Ectodermal cell (in vitro differentiated cells): ENCODE data around the gene PPL.

Source experiments
- H3K27ac ChIP-seq: 2 replicates; pipeline ENCODE4 v1.7.0; 2013; ENCODE audit warnings: mild to moderate bottlenecking, low read depth, low read length; ENCODE audit not compliant: insufficient read depth, poor library complexity, severe bottlenecking
- H3K27me3 ChIP-seq: 2 replicates; pipeline ENCODE4 v1.7.0; 2013; ENCODE audit warnings: mild to moderate bottlenecking, low read length; ENCODE audit not compliant: insufficient read depth, control insufficient read depth, poor library complexity, severe bottlenecking
- H3K36me3 ChIP-seq: one replicate; pipeline ENCODE4 v1.7.0; 2013; ENCODE audit warnings: low read length; ENCODE audit not compliant: control insufficient read depth, insufficient read depth
- H3K4me1 ChIP-seq: one replicate; pipeline ENCODE4 v1.7.0; 2013; ENCODE audit warnings: low read length; ENCODE audit not compliant: control insufficient read depth, insufficient read depth
- H3K4me3 ChIP-seq: 2 replicates; pipeline ENCODE4 v1.7.0; 2013; ENCODE audit warnings: low read depth, low read length, control low read depth; ENCODE audit not compliant: insufficient read depth
- H3K9me3 ChIP-seq: 2 replicates; pipeline ENCODE4 v1.7.0; 2013; ENCODE audit warnings: mild to moderate bottlenecking, low read length, moderate library complexity; ENCODE audit not compliant: control insufficient read depth
- WGBS, 2 experiments: methylation state at CpG; one replicate each; pipeline ENCODE4 v1.1.7; 2013; ENCODE audit warnings: missing lambda C conversion rate in 2 of 2; 5-methylcytosine and 5-hydroxymethylcytosine counted together

The PPL gene

GRCh38 chr16:4866586-4866985 is 70.4 kb downstream of the PPL start:
- Histone ChIP-seq H3K9me3 (no peaks in the 10 kb centered on the region), H3K27ac (no peak overlapping the region), H3K27me3 (no peaks in the 10 kb centered on the region), H3K4me3 (no peak overlapping the region), H3K4me1 (no peaks in the 10 kb centered on the region), H3K36me3 (peaks cover 27% of the 10 kb centered on the region)
- WGBS, 2 experiments: 93 to 96% methylated on average over 12 of the region's 12 CpGs

- no peak overlapping the region for H3K27ac ChIP-seq
- WGBS, 2 experiments: 93 to 96% methylated on average over 13 of the region's 13 CpGs
- H3K9me3 ChIP-seq: no peaks in the 10 kb centered on the region
- H3K4me1 ChIP-seq: no peaks in the 10 kb centered on the region
- H3K36me3 ChIP-seq: peaks cover 27% of the 10 kb centered on the region
- H3K4me3 ChIP-seq: no peak overlapping the region
- no peaks in the 10 kb centered on the region for H3K27me3 ChIP-seq
Measured at GRCh38 chr16:4865231-4865860, 71.6 kb downstream of the PPL start.

- Histone ChIP-seq H3K4me1 (no peaks in the 10 kb centered on the region), H3K36me3 (peaks cover 28% of the 10 kb centered on the region)
Measured at GRCh38 chr16:4864728-4865127, 72.2 kb downstream of the PPL start.

GRCh38 chr16:4862639-4863038 is 74.3 kb downstream of the PPL start:
- Histone ChIP-seq H3K4me3 (no peak overlapping the region), H3K9me3 (no peaks in the 10 kb centered on the region), H3K27ac (no peak overlapping the region), H3K4me1 (no peaks in the 10 kb centered on the region), H3K27me3 (no peaks in the 10 kb centered on the region), H3K36me3 (peaks cover 32% of the 10 kb centered on the region)
- 93 to 95% methylated on average over 4 to 5 of the region's 5 CpGs for WGBS, 2 experiments

More at GRCh38 chr16:4864728-4865127, 72.2 kb downstream of the PPL start:
- H3K27me3 ChIP-seq: no peaks in the 10 kb centered on the region
- H3K4me3 ChIP-seq: no peak overlapping the region
- H3K9me3 ChIP-seq: no peaks in the 10 kb centered on the region
- WGBS, 2 experiments: 94% methylated on average over 3 of the region's 3 CpGs; no CpG with 5 or more reads in 1 of the 2 experiments
- H3K27ac ChIP-seq: no peak overlapping the region

GRCh38 chr16:4860727-4861342 is 76.1 kb downstream of the PPL start:
- WGBS, 2 experiments: 95% methylated on average over 14 of the region's 14 CpGs
- H3K36me3 ChIP-seq: peaks cover 39% of the 10 kb centered on the region
- no peaks in the 10 kb centered on the region for H3K9me3 ChIP-seq
- no peak overlapping the region for H3K27ac ChIP-seq
- H3K27me3 ChIP-seq: no peaks in the 10 kb centered on the region
- no peak overlapping the region for H3K4me3 ChIP-seq
- no peaks in the 10 kb centered on the region for H3K4me1 ChIP-seq

GRCh38 chr16:4859900-4860255 is 77.1 kb downstream of the PPL start:
- Histone ChIP-seq H3K27me3 (no peaks in the 10 kb centered on the region), H3K9me3 (no peaks in the 10 kb centered on the region), H3K4me3 (no peak overlapping the region), H3K36me3 (peaks cover 39% of the 10 kb centered on the region), H3K27ac (no peak overlapping the region), H3K4me1 (no peaks in the 10 kb centered on the region)
- WGBS, 2 experiments: 92 to 95% methylated on average over 10 of the region's 10 CpGs

- Histone ChIP-seq H3K4me3 (no peak overlapping the region), H3K4me1 (no peaks in the 10 kb centered on the region), H3K27me3 (no peaks in the 10 kb centered on the region), H3K27ac (no peak overlapping the region), H3K9me3 (no peaks in the 10 kb centered on the region), H3K36me3 (peaks cover 39% of the 10 kb centered on the region)
- 95 to 96% methylated on average over 17 of the region's 17 CpGs for WGBS, 2 experiments
Measured at GRCh38 chr16:4859190-4859899, 77.6 kb downstream of the PPL start.

GRCh38 chr16:4855804-4856203 is 81.1 kb downstream of the PPL start:
- Histone ChIP-seq H3K9me3 (no peaks in the 10 kb centered on the region), H3K4me1 (no peaks in the 10 kb centered on the region), H3K27me3 (no peaks in the 10 kb centered on the region), H3K4me3 (no peak overlapping the region), H3K27ac (no peak overlapping the region), H3K36me3 (peaks cover 45% of the 10 kb centered on the region)
- WGBS, 2 experiments: 92 to 94% methylated on average over 2 of the region's 2 CpGs

- H3K36me3 ChIP-seq: peaks cover 40% of the 10 kb centered on the region
- H3K4me3 ChIP-seq: no peak overlapping the region
- H3K27me3 ChIP-seq: no peaks in the 10 kb centered on the region
- H3K4me1 ChIP-seq: peaks cover under 1% of the 10 kb centered on the region
- no peaks in the 10 kb centered on the region for H3K9me3 ChIP-seq
- H3K27ac ChIP-seq: no peak overlapping the region
- WGBS, 2 experiments: 89 to 94% methylated on average over 5 of the region's 5 CpGs
Measured at GRCh38 chr16:4855371-4855770, 81.6 kb downstream of the PPL start.

- Histone ChIP-seq H3K27ac (no peak overlapping the region), H3K4me3 (no peak overlapping the region), H3K9me3 (no peaks in the 10 kb centered on the region), H3K27me3 (no peaks in the 10 kb centered on the region), H3K36me3 (peaks cover 18% of the 10 kb centered on the region), H3K4me1 (peaks cover 5% of the 10 kb centered on the region)
- WGBS, 2 experiments: 95 to 96% methylated on average over 1 of the region's 1 CpG
Measured at GRCh38 chr16:4852221-4852872, 84.6 kb downstream of the PPL start.
